CD4-positive, alpha-beta T cell treated with Interleukin-10 for 1 hour (primary cell): ENCODE measurements around the gene ESPL1.
A peak's percentile ranks its signal among the peaks of the same experiment; 100 is the strongest.
"Not testable (repeated sequence)": the region's sequence is repeated elsewhere in the genome, so short reads cannot be mapped to it uniquely, and the experiment has no call there.

Experiments
- DNase-seq: peaks from one replicate; pipeline ENCODE4 v3.0.0-alpha.2; 2020

Gene ESPL1

DNA sequence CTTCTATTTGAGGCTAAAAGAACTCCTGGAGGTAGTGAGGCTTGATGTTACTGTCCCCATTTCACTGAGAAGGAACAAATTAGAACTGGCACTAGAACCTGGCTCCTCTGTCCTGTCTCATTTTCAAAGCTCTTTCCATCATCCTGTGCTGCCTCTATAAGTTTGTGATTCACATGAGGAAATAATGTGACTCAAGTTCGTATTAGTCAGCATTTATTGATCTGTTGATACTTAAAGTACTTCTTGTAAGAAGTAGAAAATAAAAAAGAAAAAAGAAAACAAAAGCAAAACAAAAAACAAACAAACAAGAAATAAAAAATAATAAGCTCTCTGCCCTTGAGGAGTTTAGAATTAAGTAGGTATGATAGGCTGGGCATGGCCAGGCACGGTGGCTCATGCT lies 2.3 kb upstream of the ESPL1 start:
- no peak for DNase-seq

DNA sequence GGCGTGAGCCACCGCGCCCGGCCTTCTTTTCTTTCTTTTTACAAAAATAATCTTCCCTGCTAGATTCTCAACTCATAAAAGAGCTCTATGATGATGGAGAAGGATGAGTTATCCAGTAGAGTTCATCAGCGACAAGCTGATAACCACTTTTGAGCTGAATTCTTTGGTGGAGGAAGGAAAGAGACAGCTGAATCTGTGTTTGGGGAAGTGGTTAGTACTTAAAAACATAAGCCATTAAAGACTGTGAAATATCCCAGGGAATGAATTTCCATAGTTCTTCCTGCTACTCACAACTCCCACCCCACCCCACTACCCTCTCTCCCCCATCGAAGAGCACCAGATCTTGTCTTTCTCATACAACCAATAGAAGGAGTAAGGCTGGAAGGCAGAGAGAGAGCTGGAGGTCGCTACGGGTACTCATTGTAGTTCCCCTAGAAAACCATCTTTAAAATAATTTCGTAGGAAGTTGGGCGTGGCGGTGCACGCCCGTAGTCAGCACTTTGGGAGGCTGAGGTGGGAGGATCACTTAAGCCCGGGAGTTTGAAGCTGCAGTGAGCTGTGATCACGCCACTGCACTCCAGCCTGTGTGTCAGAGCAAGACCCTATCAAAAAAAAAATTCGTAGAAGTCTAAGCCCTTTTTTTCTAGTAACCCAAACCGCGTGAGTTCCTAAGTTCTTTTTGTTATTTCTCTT lies 647 bp upstream of the ESPL1 start:
- DNase-seq = no peak

GRCh38 chr12:53268630-53269562 lies 797 bp downstream of the ESPL1 start:
- no peak for DNase-seq

DNA sequence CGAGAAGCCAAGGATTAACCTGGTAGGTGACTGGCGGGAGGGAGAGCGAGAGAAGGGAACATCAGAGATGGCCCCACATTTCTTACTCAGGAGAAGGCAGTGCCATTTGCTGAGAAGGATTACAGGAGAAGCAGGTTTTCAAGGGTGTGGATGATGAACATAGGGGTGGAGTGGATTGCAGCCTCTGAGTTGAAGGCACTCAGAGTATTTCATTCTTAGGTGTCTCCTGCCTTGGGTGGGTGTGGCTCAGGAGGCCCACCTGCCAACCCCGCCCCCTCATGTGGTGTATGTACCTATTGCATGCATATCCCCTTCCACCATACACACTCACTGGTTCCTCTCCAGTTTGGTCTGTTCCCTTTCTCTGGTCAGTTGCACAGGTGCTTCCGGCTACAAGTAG lies 6.3 kb downstream of the ESPL1 start:
- DNase-seq = no peak

- no peak for DNase-seq
These were observed 8.4 kb downstream of the ESPL1 start for GRCh38 chr12:53276511-53276910.

DNA sequence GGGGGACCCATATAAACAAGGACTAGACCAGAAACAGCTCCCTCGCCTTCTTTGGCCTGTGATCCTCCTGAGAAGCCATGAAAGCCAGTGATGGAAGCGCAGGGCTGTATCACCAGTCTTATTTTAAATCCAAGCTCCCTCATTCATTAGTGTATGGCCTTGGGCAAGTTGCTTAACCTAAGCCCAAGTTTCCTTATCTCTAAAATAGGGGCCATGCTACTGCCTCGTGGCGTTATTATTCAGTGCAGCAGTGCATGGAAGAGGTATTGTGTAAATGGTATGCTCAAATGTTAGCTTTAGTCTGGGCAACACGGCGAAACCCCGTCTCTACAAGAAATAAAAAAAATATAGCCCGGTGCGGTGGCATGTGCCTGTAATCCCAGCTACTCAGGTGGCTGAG lies 9.9 kb downstream of the ESPL1 start:
- no peak for DNase-seq

GRCh38 chr12:53279283-53279869 lies 11.3 kb downstream of the ESPL1 start:
- DNase-seq = no peak

DNA sequence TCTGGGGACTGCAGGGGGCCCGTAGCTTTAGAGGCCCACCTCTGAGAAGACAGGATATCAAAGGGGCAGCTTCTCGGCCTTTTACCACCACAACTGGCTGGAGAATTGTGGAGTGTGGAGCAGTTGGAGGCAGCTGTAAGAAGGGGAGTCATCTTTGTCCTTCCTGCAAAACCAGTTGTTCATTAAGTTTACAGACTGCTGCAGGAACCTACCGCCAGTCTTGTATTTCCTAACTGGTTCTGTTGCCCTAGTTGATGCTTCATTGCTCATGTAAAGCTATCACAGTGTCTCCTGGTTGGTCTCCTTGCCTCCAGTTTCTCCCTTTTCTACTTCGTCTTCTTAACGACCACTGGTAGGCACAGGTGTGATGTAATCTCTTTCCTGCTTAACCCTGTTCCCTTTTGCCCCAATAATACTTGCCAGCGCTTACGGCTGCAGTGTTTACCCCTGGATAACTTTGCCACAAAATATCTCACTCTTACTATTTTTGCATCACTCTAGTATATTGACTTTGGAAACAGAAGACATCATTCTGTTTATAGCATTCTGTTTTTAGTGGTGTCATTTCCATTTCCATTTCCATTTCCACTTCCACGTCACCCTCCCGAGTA lies 11.9 kb downstream of the ESPL1 start:
- no peak for DNase-seq

DNA sequence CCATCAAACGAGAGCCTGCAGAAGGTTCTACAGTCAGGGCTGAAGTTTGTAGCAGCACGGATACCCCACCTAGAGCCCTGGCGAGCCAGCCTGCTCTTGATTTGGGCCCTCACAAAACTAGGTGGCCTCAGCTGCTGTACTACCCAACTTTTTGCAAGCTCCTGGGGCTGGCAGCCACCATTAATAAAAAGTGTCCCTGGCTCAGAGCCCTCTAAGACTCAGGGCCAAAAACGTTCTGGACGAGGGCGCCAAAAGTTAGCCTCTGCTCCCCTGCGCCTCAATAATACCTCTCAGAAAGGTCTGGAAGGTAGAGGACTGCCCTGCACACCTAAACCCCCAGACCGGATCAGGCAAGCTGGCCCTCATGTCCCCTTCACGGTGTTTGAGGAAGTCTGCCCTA lies 18.3 kb downstream of the ESPL1 start:
- no peak for DNase-seq

GRCh38 chr12:53287741-53288216 lies 19.7 kb downstream of the ESPL1 start:
- DNase-seq = peak; percentile 83

DNA sequence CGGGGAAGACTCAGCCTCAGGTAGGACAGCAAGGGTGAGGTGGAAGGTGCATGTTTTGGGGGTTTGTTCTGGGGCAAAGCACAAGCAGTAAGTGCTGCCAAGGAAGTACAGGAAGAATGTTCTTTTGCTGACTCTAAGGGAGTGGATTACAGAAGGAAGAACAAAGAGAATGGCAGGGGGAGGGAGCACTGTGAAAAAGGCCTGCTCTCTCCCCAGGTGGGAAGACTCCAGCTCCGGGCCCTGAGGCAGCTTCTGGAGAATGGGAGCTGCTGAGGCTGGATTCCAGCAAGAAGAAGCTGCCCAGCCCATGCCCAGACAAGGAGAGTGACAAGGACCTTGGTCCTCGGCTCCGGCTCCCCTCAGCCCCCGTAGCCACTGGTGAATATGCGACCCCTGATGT lies 20.2 kb downstream of the ESPL1 start:
- no peak for DNase-seq

- no peak for DNase-seq
These were observed 21.8 kb downstream of the ESPL1 start for GRCh38 chr12:53289891-53290290.

- no peak for DNase-seq
These were observed 22.6 kb downstream of the ESPL1 start for GRCh38 chr12:53290661-53291060.

DNA sequence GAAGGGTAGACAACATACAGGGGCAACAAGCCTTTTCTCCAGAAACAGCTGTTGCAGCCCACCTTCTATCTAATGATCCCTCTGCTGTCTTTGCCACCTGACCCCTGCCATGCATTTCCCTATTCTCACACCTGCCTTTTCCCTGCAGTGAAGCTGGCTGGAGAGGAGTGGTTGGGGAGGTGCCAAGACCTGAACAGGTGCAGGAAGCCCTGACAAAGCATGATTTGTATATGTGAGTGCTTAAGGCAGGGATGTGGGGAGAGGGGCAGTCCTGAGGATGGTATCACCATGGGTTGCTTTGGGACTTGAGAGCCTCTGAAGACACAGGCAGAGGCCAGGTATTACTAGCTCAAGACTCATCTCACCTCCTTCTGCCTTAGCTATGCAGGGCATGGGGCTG lies 24.3 kb downstream of the ESPL1 start:
- DNase-seq = no peak

- peak; percentile 93 for DNase-seq
These were observed 27.2 kb downstream of the ESPL1 start, which contains the start of gene PFDN5 for GRCh38 chr12:53295070-53295890. TSS of gene PFDN5 (plus strand) at chr12:53295542. CDS start at chr12:53295568, 26 bp downstream.

- DNase-seq = no peak
These were observed 27.8 kb downstream of the ESPL1 start for GRCh38 chr12:53295891-53296219.

DNA sequence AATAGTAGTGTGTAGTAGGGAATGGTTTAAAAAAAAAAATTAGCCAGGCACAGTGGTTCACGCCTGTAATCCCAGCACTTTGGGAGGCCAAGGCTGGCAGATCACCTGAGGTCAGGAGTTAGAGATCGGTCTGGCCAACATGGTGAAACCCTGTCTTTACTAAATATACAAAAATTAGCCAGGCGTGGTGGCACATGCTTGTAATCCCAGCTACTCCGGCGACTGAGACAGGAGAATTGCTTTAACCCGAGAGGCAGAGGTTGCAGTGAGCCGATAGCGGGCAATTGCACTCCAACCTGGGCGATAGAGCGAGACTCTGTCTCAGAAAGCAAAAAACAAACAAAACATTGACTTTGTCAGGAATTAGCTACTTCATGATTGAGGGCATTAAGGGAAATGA lies 29.0 kb downstream of the ESPL1 start:
- DNase-seq = not testable (repeated sequence)

- no peak for DNase-seq
These were observed 30.1 kb downstream of the ESPL1 start for GRCh38 chr12:53298164-53298563.

GRCh38 chr12:53299101-53299453 lies 31.0 kb downstream of the ESPL1 start:
- DNase-seq = peak; percentile 47

DNA sequence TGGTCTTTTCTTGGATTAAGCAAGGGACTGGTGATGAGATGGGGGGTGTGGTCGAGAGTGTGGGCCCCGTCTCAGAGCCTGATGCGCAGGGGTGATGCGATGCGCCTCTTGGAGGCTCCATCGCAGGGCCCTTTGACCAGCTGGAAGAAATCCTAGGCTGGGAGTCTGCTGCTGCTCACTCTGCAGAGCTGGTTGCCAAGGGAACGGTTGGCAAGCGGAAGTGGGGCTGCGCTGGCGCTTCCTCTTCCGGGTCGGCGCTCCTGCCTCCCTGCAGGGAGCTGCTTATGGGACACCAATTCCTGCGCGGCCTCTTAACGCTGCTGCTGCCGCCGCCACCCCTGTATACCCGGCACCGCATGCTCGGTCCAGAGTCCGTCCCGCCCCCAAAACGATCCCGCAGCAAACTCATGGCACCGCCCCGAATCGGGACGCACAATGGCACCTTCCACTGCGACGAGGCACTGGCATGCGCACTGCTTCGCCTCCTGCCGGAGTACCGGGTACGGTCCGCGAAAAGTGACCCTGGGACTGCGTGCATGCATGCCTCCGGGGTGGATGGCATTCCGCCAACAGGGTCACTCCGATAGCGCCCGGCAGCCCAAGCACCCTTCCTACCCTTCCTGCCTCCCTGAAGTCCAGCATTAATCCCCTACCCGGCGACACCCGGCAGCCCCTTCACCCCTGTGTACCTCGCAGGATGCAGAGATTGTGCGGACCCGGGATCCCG lies 31.5 kb downstream of the ESPL1 start, which contains the start of gene MYG1:
Gene MYG1 (plus strand): TSS at position 242 of the 727 bp plus-strand sequence. CDS start 43 bp downstream, at position 285.
- DNase-seq = peak; percentile 88

DNA sequence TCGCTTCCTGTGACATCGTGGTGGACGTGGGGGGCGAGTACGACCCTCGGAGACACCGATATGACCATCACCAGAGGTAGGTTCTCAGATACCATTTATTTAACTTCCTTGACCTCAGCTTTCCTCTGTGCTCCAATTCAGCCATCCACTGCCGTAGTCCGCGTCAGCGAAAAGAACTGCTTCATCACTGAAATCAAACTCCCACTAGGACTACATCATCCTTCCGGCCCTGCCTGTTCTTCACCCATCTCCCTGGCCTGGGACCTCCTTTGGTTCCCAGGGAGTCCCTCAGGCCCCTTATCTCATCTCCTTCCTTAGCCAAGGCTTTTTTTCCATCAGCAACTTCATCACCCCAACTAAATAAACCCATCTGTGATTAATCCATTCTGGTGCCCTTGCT lies 32.1 kb downstream of the ESPL1 start:
- no peak for DNase-seq

DNA sequence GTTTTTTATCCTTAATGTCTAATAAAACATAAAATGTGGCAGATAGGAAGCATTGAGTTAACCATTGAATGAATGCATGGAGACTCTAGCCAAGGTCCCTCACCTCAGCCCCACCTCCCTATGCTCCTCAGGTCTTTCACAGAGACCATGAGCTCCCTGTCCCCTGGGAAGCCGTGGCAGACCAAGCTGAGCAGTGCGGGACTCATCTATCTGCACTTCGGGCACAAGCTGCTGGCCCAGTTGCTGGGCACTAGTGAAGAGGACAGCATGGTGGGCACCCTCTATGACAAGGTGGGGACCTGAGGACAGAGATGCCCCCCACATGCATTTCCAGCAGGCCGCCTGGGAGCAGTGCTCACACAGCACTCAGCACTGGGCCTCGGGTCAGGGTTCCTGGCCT lies 34.8 kb downstream of the ESPL1 start:
- DNase-seq = no peak
